ENCODE measurements around the gene KANSL1.

Gene KANSL1

GRCh38 chr17:46179375-46179999, 13.7 kb downstream of the KANSL1 start:
- Histone ChIP-seq H3K4me1 (ENCODE audit: low read length) (peaks cover 4% of the 10 kb centered on the region; the same call in 1 of the 2 replicates), H3K27ac (ENCODE audit: low read length) (no peak overlapping the region), H3K79me2 (ENCODE audit: low read length) (peaks cover 99% of the 10 kb centered on the region), H3F3A (ENCODE audit: insufficient read depth, low read length) (0 out of 2 replicates have a peak, but pooled peaks cover 4% of the 10 kb centered on the region), H2AFZ (ENCODE audit: low read length) (no peak overlapping the region), H3K27me3 (replicated peaks; ENCODE audit: insufficient read depth, low read length) (no peaks in the 10 kb centered on the region), H3K9me2 (replicated peaks; ENCODE audit: insufficient read depth, low read length) (no peaks in the 10 kb centered on the region), H3K4me3 (ENCODE audit: low read length) (no peak overlapping the region), H3K36me3 (replicated peaks; ENCODE audit: insufficient read depth, low read length) (no peaks in the 10 kb centered on the region), H3K9me3 (replicated peaks; ENCODE audit: insufficient read depth, low read length) (no peaks in the 10 kb centered on the region), H4K20me1 (ENCODE audit: insufficient read depth, low read length) (peaks cover 46% of the 10 kb centered on the region), H3K9ac (ENCODE audit: low read length) (no peak overlapping the region), H3K4me2 (ENCODE audit: low read depth, low read length) (no peak overlapping the region)
- DNase-seq: no peak
- TF ChIP-seq EZH2 (optimal IDR thresholded peaks at IDR 0.05; ENCODE audit: low read depth, low read length): no peak
- no peak for TF ChIP-seq CTCF (IDR thresholded peaks at IDR 0.05; ENCODE audit: low read length)
- no peak for TF ChIP-seq EZH2phosphoT487 (IDR thresholded peaks at IDR 0.05; ENCODE audit: low read length)

- Histone ChIP-seq H3K4me2 (ENCODE audit: low read depth, low read length) (no peak overlapping the region), H3K27ac (ENCODE audit: low read length) (no peak overlapping the region), H3K36me3 (replicated peaks; ENCODE audit: insufficient read depth, low read length) (no peaks in the 10 kb centered on the region), H3F3A (ENCODE audit: insufficient read depth, low read length) (0 out of 2 replicates have a peak, but pooled peaks cover 4% of the 10 kb centered on the region), H3K9me2 (replicated peaks; ENCODE audit: insufficient read depth, low read length) (no peaks in the 10 kb centered on the region), H3K27me3 (replicated peaks; ENCODE audit: insufficient read depth, low read length) (no peaks in the 10 kb centered on the region), H3K9me3 (replicated peaks; ENCODE audit: insufficient read depth, low read length) (no peaks in the 10 kb centered on the region), H4K20me1 (ENCODE audit: insufficient read depth, low read length) (peaks cover 41% of the 10 kb centered on the region), H3K4me3 (ENCODE audit: low read length) (no peak overlapping the region), H3K4me1 (ENCODE audit: low read length) (peaks cover 4% of the 10 kb centered on the region; the same call in 1 of the 2 replicates), H3K9ac (ENCODE audit: low read length) (no peak overlapping the region), H2AFZ (ENCODE audit: low read length) (no peak overlapping the region), H3K79me2 (ENCODE audit: low read length) (peaks cover 99% of the 10 kb centered on the region)
- no peak for DNase-seq
- TF ChIP-seq EZH2phosphoT487 (IDR thresholded peaks at IDR 0.05; ENCODE audit: low read length): no peak
- no peak for TF ChIP-seq CTCF (IDR thresholded peaks at IDR 0.05; ENCODE audit: low read length)
- TF ChIP-seq EZH2 (optimal IDR thresholded peaks at IDR 0.05; ENCODE audit: low read depth, low read length): no peak
These were observed 14.5 kb downstream of the KANSL1 start for GRCh38 chr17:46178550-46179214.

- TF ChIP-seq CTCF (IDR thresholded peaks at IDR 0.05; ENCODE audit: low read length) (no peak), EZH2phosphoT487 (IDR thresholded peaks at IDR 0.05; ENCODE audit: low read length) (no peak), EZH2 (optimal IDR thresholded peaks at IDR 0.05; ENCODE audit: low read depth, low read length) (no peak)
- H3K27me3 ChIP-seq (replicated peaks; ENCODE audit: insufficient read depth, low read length): no peaks in the 10 kb centered on the region
- H3K79me2 ChIP-seq (ENCODE audit: low read length): peaks cover 99% of the 10 kb centered on the region
- H3K4me3 ChIP-seq (ENCODE audit: low read length): no peak overlapping the region
- H3K27ac ChIP-seq (ENCODE audit: low read length): no peak overlapping the region
- H3K4me2 ChIP-seq (ENCODE audit: low read depth, low read length): no peak overlapping the region
- no peak overlapping the region for H2AFZ ChIP-seq (ENCODE audit: low read length)
- peaks cover under 1% of the 10 kb centered on the region; the same call in 1 of the 2 replicates for H3K36me3 ChIP-seq (replicated peaks; ENCODE audit: insufficient read depth, low read length)
- 0 out of 2 replicates have a peak, but pooled peaks cover 4% of the 10 kb centered on the region for H3F3A ChIP-seq (ENCODE audit: insufficient read depth, low read length)
- no peaks in the 10 kb centered on the region for H3K9me2 ChIP-seq (replicated peaks; ENCODE audit: insufficient read depth, low read length)
- no peak overlapping the region for H3K9ac ChIP-seq (ENCODE audit: low read length)
- peaks cover 4% of the 10 kb centered on the region; the same call in 1 of the 2 replicates for H3K4me1 ChIP-seq (ENCODE audit: low read length)
- H4K20me1 ChIP-seq (ENCODE audit: insufficient read depth, low read length): peaks cover 44% of the 10 kb centered on the region
- no peaks in the 10 kb centered on the region for H3K9me3 ChIP-seq (replicated peaks; ENCODE audit: insufficient read depth, low read length)
- no peak for DNase-seq
These were observed 16.3 kb downstream of the KANSL1 start for GRCh38 chr17:46176975-46177374.
